HG03571 (cell line): ENCODE measurements around the gene HDLBP.
"Not testable (repeated sequence)": the region's sequence is repeated elsewhere in the genome, so short reads cannot be mapped to it uniquely, and the experiment has no call there.

Experiments
- ATAC-seq: cut with Tn5 transposase; IDR thresholded peaks from one replicate; pipeline ENCODE4 v1.9.1; 2021; ENCODE audit not compliant: unreplicated experiment

Gene HDLBP

DNA sequence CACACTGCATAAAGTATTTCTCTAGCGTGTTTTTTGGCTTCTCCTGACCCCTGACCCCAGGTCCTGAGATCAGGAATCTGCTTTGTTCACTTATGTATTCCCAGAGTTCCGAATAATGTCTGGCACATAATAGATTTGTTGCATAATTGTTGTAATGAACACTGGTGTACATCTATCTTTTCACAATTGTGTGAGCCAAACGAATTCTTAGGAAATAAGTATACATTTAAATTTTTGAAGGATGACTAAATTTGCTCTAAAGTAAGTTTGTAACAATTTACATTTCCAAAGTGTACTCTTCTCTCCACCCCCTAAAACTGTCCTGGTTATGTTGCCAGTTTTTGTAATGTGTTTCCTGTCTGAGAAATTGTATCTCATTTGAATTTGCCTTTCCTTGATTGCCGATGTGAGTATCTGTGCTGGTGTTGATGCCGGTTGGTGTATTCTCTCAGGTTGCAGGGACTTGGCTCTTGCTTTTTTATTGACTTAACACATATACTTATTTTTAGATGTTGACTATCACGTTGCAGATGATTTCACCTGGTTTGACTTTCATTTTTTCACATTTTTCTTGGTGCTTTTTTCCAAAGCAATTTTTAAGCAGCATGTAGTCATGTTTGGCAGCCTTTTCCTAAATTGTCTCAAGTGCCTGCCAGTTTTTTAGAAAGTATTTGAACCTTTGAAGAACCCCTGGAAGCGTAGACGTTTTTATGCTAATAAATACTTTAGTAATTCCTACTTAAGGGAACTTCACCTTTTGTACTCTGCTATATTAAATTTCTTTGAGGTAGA is 24.6 kb upstream of the HDLBP start:
- no peak for ATAC-seq

DNA sequence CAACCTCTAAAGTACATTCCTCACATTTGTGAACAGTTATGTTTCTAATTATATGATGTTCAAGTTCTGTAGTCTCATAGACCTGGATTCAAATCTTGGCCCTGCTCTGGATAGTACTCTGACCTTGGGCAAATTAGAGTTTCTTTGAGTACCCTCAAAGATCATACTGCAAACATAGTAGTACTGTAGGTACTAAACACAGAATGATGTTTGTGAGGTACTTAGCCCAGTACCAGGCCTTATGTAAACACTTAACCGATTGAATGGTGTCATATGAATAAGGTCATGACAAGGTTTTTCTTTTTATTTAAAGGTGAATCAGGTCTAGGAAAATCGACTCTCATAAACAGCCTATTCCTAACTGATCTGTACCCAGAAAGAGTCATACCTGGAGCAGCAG is 19.3 kb upstream of the HDLBP start:
- ATAC-seq, result no peak

DNA sequence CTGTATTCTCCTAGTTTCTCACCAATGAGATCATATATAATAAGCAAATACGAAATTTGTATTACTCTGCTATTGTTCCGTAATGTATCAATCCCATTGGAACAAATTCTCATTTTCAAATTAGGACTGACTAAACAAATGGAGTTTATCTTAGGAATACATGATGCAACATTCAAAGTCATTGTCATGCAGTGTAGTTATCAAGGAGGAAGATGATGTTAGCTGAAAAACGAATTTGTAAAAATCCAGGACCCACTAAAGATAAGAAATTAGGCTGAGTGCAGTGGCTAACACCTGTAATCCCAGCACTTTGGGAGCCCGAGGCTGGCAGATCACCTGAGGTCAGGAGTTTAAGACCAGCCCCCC is 15.1 kb upstream of the HDLBP start:
- no peak for ATAC-seq

GRCh38 chr2:241329669-241330615 is 14.5 kb upstream of the HDLBP start:
- ATAC-seq, result no peak

DNA sequence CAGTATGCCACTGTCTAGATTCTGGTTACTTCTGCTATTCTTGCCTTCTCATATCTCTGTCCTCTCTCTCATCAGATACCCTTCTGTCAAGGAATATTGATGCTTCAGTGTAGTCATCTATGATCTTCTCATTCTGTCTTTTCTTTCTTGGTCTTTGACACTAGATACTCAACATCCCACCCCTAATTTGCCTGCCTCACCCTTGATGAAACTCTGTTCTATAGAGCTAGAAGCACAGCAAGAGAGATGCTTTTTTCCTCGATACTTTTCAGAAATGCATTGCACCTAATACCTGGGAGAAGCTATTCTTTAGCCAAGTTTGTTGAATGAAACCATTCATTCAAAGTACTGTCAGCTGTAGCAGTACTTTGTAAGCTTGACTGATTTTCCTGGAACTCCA is 9.8 kb upstream of the HDLBP start:
- no peak for ATAC-seq

GRCh38 chr2:241324775-241325174 is 9.3 kb upstream of the HDLBP start:
- no peak for ATAC-seq

- no peak for ATAC-seq
Observed at GRCh38 chr2:241323778-241324177, 8.3 kb upstream of the HDLBP start.

GRCh38 chr2:241321886-241322285 is 6.4 kb upstream of the HDLBP start:
- no peak for ATAC-seq

GRCh38 chr2:241321033-241321432 is 5.6 kb upstream of the HDLBP start:
- ATAC-seq, result no peak

DNA sequence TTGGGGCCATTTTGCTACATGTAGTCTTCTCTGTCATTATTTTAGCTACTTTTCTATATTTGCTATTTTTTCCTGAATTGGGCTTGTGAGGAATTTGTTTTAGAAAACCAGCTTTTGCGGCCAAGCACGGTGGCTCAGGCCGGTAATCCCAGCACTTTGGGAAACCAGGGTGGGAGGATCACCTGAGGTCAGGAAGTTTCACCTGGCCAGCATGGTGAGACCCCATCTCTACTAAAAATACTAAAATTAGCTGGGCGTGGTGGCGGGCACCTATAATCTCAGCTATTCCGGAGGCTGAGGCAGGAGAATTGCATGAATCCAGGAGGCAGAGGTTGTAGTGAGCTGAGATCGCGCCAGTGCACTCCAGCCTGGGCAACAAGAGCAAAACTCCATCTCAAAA is 4.9 kb upstream of the HDLBP start:
- no peak for ATAC-seq

DNA sequence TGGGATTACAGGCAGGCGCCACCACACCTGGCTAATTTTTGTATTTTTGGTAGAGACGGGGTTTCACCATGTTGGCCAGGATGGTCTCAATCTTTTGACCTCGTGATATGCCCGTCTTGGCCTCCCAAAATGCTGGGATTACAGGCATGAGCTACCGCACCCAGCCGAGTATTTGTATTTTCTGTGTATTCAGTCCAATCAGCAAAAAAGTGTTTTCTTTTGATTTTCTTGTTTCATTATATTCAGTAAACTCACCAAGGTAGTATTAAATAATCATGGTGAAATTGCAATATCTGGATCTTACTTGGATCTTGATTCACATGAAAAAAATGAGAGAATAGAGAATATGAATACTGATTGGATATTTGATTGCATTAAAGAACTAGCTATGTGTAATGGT is 3.4 kb upstream of the HDLBP start:
- not testable (repeated sequence) for ATAC-seq

- ATAC-seq, result no peak
Observed at GRCh38 chr2:241317391-241317790, 1.9 kb upstream of the HDLBP start.

- no peak for ATAC-seq
Observed at GRCh38 chr2:241316825-241317224, 1.4 kb upstream of the HDLBP start.

- ATAC-seq, result peak; percentile 38
Observed at GRCh38 chr2:241315879-241316631, 583 bp upstream of the HDLBP start, which contains the start of gene SEPTIN2. TSS of gene SEPTIN2 (plus strand) at chr2:241315925. CDS start at chr2:241324233, 8,308 bp downstream.

- ATAC-seq, result no peak
Observed at GRCh38 chr2:241314226-241315092, 1.0 kb downstream of the HDLBP start.

GRCh38 chr2:241313543-241314095 is 1.9 kb downstream of the HDLBP start:
- ATAC-seq, result no peak

DNA sequence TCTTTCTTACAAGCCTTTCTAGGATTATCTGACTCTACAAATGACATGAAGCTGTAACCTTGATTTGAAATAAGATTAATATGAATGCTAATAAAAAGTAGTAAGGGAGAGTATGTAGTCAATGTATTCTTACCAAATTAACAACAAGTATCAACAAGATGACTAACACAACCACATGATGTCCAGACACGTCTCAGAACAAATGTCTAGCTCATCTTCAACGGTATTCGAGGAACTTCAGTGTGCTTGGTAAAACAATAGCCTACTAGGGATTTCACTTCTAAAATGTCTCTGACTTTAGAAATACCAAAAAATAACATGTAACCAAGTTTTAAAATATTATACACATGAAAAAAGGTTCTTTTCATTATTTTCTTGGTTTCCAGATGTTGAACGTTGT is 3.4 kb downstream of the HDLBP start:
- no peak for ATAC-seq

DNA sequence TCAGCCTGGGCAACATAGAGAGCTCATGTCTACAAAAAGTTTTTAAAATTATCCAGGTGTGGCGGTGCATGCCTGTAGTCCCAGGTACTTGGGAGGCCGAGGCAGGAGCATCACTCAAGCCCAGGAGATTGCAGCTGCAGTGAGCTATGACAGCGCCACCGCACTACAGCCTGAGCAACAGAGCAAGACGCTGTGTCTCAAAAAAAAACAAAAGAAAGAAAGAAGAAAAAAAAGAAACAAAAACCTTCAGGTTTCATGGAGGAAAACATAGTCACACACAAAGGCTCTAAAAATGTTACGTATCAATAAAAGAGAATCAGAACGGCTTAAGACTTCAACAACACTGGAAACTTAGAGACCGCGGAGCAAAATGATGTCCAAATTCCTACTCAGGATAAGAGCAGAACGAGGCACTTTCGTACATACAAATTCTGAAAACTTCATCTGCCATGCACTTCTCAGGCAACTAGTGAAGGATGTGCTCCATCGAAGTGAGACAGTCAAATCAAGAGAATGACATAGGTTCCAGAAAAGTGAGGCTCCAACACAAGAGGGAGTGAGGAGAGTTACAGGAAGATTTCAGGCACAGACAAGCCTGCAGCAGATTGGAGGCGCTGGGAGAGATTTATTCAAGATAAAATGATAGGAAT is 4.4 kb downstream of the HDLBP start:
- no peak for ATAC-seq

DNA sequence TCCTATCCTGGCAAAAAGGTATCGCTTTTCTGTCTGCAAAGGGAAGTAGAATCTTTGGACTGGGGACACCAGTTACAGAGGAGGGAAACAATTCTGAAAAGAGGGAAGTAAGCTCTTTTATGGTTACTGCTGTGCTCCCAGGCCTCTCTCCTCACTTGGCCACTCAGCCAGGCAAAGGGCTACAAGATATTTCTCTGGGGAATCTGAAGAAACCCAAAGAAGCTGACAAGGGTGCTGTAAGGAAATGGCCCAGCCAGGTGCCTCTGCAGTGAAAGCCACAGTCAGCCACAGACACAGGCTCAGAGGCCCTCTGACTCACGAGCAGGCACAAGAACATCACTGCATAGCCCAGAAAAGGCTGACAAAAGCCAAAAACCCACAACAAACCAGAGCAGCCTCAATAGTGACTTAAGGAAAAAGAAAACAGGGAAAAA is 5.8 kb downstream of the HDLBP start:
- ATAC-seq, result peak; percentile 52
